Liver (tissue), 9 donors: ENCODE measurements around the gene SLC24A1. TPM values are rescaled to one million over a fixed set of nuclear protein-coding genes. Genes with fewer than 3 reads are reported as not detected.

Source experiments
- DNase-seq: peaks from one replicate; pipeline ENCODE4 v3.0.0-alpha.2; 2017; ENCODE audit warnings: low spot score
- H3K27ac ChIP-seq, 2 donors: one replicate each; pipeline ENCODE4 v1.7.0; 2013; ENCODE audit warnings: inconsistent platforms in 2 of 2, low read length in 2 of 2, control low read depth in 1 of 2, low read depth in 1 of 2, mild to moderate bottlenecking in 1 of 2
- H3K27me3 ChIP-seq, 4 donors: one replicate each; pipeline versions ENCODE4 v1.6.1 to v1.7.0; 2013; ENCODE audit warnings: low read length in 3 of 4, inconsistent platforms in 1 of 4, mild to moderate bottlenecking in 1 of 4, moderate library complexity in 1 of 4; ENCODE audit not compliant: control insufficient read depth in 4 of 4, insufficient read depth in 4 of 4
- H3K36me3 ChIP-seq, 4 donors: one replicate each; pipeline versions ENCODE4 v1.6.1 to v1.7.0; 2013; ENCODE audit warnings: low read length in 3 of 4, mild to moderate bottlenecking in 3 of 4, low read depth in 1 of 4, moderate library complexity in 1 of 4; ENCODE audit not compliant: control insufficient read depth in 4 of 4, insufficient read depth in 3 of 4
- H3K4me1 ChIP-seq, 4 donors: one replicate each; pipeline versions ENCODE4 v1.6.1 to v1.7.0; 2013; ENCODE audit warnings: low read length in 3 of 4, mild to moderate bottlenecking in 3 of 4, moderate library complexity in 1 of 4; ENCODE audit not compliant: control insufficient read depth in 4 of 4, insufficient read depth in 4 of 4
- H3K4me3 ChIP-seq, 3 donors: one replicate each; pipeline versions ENCODE4 v1.6.1 to v1.7.0; 2013; ENCODE audit warnings: low read length in 3 of 3, control low read depth in 1 of 3, low read depth in 1 of 3, mild to moderate bottlenecking in 1 of 3
- H3K9ac ChIP-seq, 2 donors: one replicate each; pipeline ENCODE4 v1.7.0; 2013; ENCODE audit warnings: low read length in 2 of 2, mild to moderate bottlenecking in 2 of 2, moderate library complexity in 2 of 2, control low read depth in 1 of 2, low read depth in 1 of 2
- H3K9me3 ChIP-seq, 4 donors: one replicate each; pipeline versions ENCODE4 v1.6.1 to v1.7.0; 2013; ENCODE audit warnings: low read length in 3 of 4; ENCODE audit not compliant: control insufficient read depth in 4 of 4
- ATF3 ChIP-seq: IDR thresholded peaks from 2 replicates; pipeline ENCODE4 v1.6.1; 2016; ENCODE audit warnings: antibody characterized with exemption
- CTCF ChIP-seq: fragments of 150-350 bp; IDR thresholded peaks from 2 replicates; pipeline ENCODE4 v1.5.1; 2017; ENCODE audit warnings: improper control_type of control experiment, low read depth, low read length; ENCODE audit not compliant: missing input control
- EGR1 ChIP-seq, 2 donors: IDR thresholded peaks; 2 replicates each; pipeline ENCODE4 v1.6.1; 2016 to 2018; ENCODE audit warnings: antibody characterized with exemption in 2 of 2, low read depth in 2 of 2
- FOXA1 ChIP-seq: IDR thresholded peaks from 2 replicates; pipeline ENCODE4 v1.6.1; 2016; ENCODE audit warnings: antibody characterized with exemption
- GABPA ChIP-seq, 2 donors: IDR thresholded peaks in 1 of 2; conservative IDR thresholded peaks in 1 of 2; 2 replicates each; pipeline ENCODE4 v1.6.1; 2016; ENCODE audit warnings: antibody characterized with exemption in 2 of 2, mild to moderate bottlenecking in 1 of 2, moderate library complexity in 1 of 2
- HNF4A ChIP-seq, 2 donors: conservative IDR thresholded peaks; 2 replicates each; pipeline ENCODE4 v1.6.1; 2016; ENCODE audit warnings: antibody characterized with exemption in 2 of 2, mild to moderate bottlenecking in 2 of 2
- HNF4G ChIP-seq: IDR thresholded peaks from 2 replicates; pipeline ENCODE4 v1.6.1; 2016; ENCODE audit warnings: antibody characterized with exemption
- JUND ChIP-seq, 2 donors: IDR thresholded peaks; 2 replicates each; pipeline ENCODE4 v1.6.1; 2016; ENCODE audit warnings: antibody characterized with exemption in 2 of 2
- MAX ChIP-seq: IDR thresholded peaks from 2 replicates; pipeline ENCODE4 v1.6.1; 2016; ENCODE audit warnings: antibody characterized with exemption
- NR2F2 ChIP-seq: IDR thresholded peaks from 2 replicates; pipeline ENCODE4 v1.6.1; 2016; ENCODE audit warnings: antibody characterized with exemption
- RAD21 ChIP-seq, 2 donors: IDR thresholded peaks; 2 replicates each; pipeline ENCODE4 v1.6.1; 2016; ENCODE audit warnings: antibody characterized with exemption in 2 of 2, mild to moderate bottlenecking in 2 of 2
- RXRA ChIP-seq, 2 donors: IDR thresholded peaks; 2 replicates each; pipeline ENCODE4 v1.6.1; 2017 to 2018; ENCODE audit warnings: antibody characterized with exemption in 2 of 2, mild to moderate bottlenecking in 1 of 2
- SP1 ChIP-seq: IDR thresholded peaks from 2 replicates; pipeline ENCODE4 v1.6.1; 2018; ENCODE audit warnings: antibody characterized with exemption, mild to moderate bottlenecking
- TAF1 ChIP-seq: conservative IDR thresholded peaks from 2 replicates; pipeline ENCODE4 v1.6.1; 2016; ENCODE audit warnings: antibody characterized with exemption, mild to moderate bottlenecking
- YY1 ChIP-seq: IDR thresholded peaks from 2 replicates; pipeline ENCODE4 v1.6.1; 2016; ENCODE audit warnings: antibody characterized with exemption, mild to moderate bottlenecking
- ZBTB33 ChIP-seq: IDR thresholded peaks from 2 replicates; pipeline ENCODE4 v1.6.1; 2016; ENCODE audit warnings: antibody characterized with exemption
- WGBS: extraction: QIAGEN DNeasy Blood & Tissue Kit; methylation state at CpG from one replicate; pipeline ENCODE4 v1.1.7; 2013; 5-methylcytosine and 5-hydroxymethylcytosine counted together
- polyA plus RNA-seq, 2 donors: library from polyadenylated mRNA; stranded (reverse) in 1 of 2; unstranded in 1 of 2; fragments of 200-250 nt in 1 of 2; fragments of >200 nt in 1 of 2; fragmentation: Nextera tagmentation in 1 of 2; extraction: Ambion mirVana in 1 of 2; gene quantifications; one replicate each; pipeline versions ENCODE4 v1.2.1 to v1.2.3, GENCODE V29; 2013 to 2015
- total RNA-seq, 2 donors: library from RNA; depleted of rRNA; stranded (reverse); fragments of >200 nt; gene quantifications; one replicate each; pipeline ENCODE4 v1.2.3, GENCODE V29; 2014
- donor health status: healthy.
- donor health status: healthy.
- donor health status: healthy.
- donor health status: healthy.
- donor health status: healthy.

Gene SLC24A1
- total and polyA plus RNA-seq, 4 donors, result 1.8 to 3.3 (median 2.2) TPM

GRCh38 chr15:65645392-65645791, 23.7 kb downstream of the SLC24A1 start:
- H3K9ac ChIP-seq, result no peak overlapping the region
- H3K4me3 ChIP-seq, result no peak overlapping the region
- WGBS, result 79% methylated on average over 4 of the region's 4 CpGs

GRCh38 chr15:65646486-65646885, 24.7 kb downstream of the SLC24A1 start:
- Histone ChIP-seq H3K27ac (no peak overlapping the region), H3K27me3 (no peaks in the 10 kb centered on the region), H3K9me3 (no peaks in the 10 kb centered on the region), H3K36me3 (peaks cover 0 to 9% (median 2%) of the 10 kb centered on the region in 4 donors), H3K4me3 (no peak overlapping the region), H3K9ac (no peak overlapping the region), H3K4me1 (no peaks in the 10 kb centered on the region)
- 96% methylated on average over 4 of the region's 4 CpGs for WGBS
- DNase-seq, result no peak
- TF ChIP-seq NR2F2 (no peak), HNF4A (conservative IDR thresholded peaks at IDR 0.05) (no peak)

More at GRCh38 chr15:65645392-65645791, 23.7 kb downstream of the SLC24A1 start:
- H3K9me3 ChIP-seq, result no peaks in the 10 kb centered on the region
- no peak for DNase-seq
- H3K27me3 ChIP-seq, result no peaks in the 10 kb centered on the region
- H3K4me1 ChIP-seq, result no peaks in the 10 kb centered on the region
- H3K36me3 ChIP-seq, result no peaks in the 10 kb centered on the region
- no peak overlapping the region for H3K27ac ChIP-seq
- TF ChIP-seq HNF4A (conservative IDR thresholded peaks at IDR 0.05), result no peak
- no peak for TF ChIP-seq RAD21 (IDR thresholded peaks at IDR 0.05)
- no peak for TF ChIP-seq YY1
- TF ChIP-seq MAX, result no peak
- TF ChIP-seq ATF3, result no peak
- no peak for TF ChIP-seq TAF1
- no peak for TF ChIP-seq ZBTB33
- no peak for TF ChIP-seq HNF4G
- TF ChIP-seq JUND (IDR thresholded peaks at IDR 0.05), result no peak
- no peak for TF ChIP-seq SP1

GRCh38 chr15:65650312-65651041, 28.7 kb downstream of the SLC24A1 start:
- DNase-seq, result no peak
- WGBS, result 95% methylated on average over 12 of the region's 12 CpGs
- no peak for TF ChIP-seq SP1
- TF ChIP-seq ZBTB33, result no peak
- TF ChIP-seq RXRA (IDR thresholded peaks at IDR 0.05), result no peak
- TF ChIP-seq CTCF, result no peak
- no peak for TF ChIP-seq FOXA1
- no peak for TF ChIP-seq RAD21 (IDR thresholded peaks at IDR 0.05)
- TF ChIP-seq HNF4A (conservative IDR thresholded peaks at IDR 0.05), result no peak
- no peak for TF ChIP-seq YY1
- TF ChIP-seq NR2F2, result no peak
- TF ChIP-seq JUND (IDR thresholded peaks at IDR 0.05), result no peak
- TF ChIP-seq ATF3, result no peak
- no peak for TF ChIP-seq MAX
- no peak for TF ChIP-seq GABPA (IDR thresholded peaks at IDR 0.05 in 1 of 2, conservative IDR thresholded peaks at IDR 0.05 in 1 of 2)
- TF ChIP-seq EGR1 (IDR thresholded peaks at IDR 0.05; ENCODE audit: low read depth in 2 of 2), result no peak
- no peak for TF ChIP-seq TAF1

More at GRCh38 chr15:65650312-65651041, 28.7 kb downstream of the SLC24A1 start:
- Histone ChIP-seq H3K4me1 (no peaks in the 10 kb centered on the region), H3K27me3 (no peaks in the 10 kb centered on the region), H3K27ac (no peak overlapping the region), H3K36me3 (peaks cover 2 to 25% (median 9%) of the 10 kb centered on the region in 4 donors), H3K4me3 (no peak overlapping the region), H3K9me3 (no peaks in the 10 kb centered on the region), H3K9ac (no peak overlapping the region)
